K562 (cell line): ENCODE measurements around the gene ATP5F1D. TPM values are rescaled to one million over a fixed set of nuclear protein-coding genes. Genes with fewer than 3 reads are reported as not detected.

ENCODE experiments used
- E2F5 ChIP-seq: sonication (generic); formaldehyde crosslinking; IDR thresholded peaks from 2 replicates; pipeline ENCODE4 v1.8.0; 2022; ENCODE audit warnings: mild to moderate bottlenecking, missing genetic modification reagents
- LARP7 ChIP-seq: fragments of 450-650 bp; IDR thresholded peaks from 2 replicates; pipeline ENCODE4 v1.6.1; 2016
- MCM5 ChIP-seq: fragments of 450-650 bp; IDR thresholded peaks from 2 replicates; pipeline ENCODE4 v1.6.1; 2016; ENCODE audit warnings: low read depth
- MTA3 ChIP-seq: fragments of 450-650 bp; formaldehyde crosslinking; IDR thresholded peaks from 2 replicates; pipeline ENCODE4 v1.6.1; 2017; ENCODE audit warnings: mild to moderate bottlenecking, borderline replicate concordance
- NEUROD1 ChIP-seq: fragments of 150-350 bp; IDR thresholded peaks from 2 replicates; pipeline ENCODE4 v1.6.1; 2014; ENCODE audit warnings: borderline replicate concordance, low read length, low read depth; ENCODE audit not compliant: partially characterized antibody
- NFIX ChIP-seq: fragments of 250-450 bp; sonication (Bioruptor Pico); IDR thresholded peaks from 2 replicates; pipeline ENCODE4 v1.4.0; 2020; ENCODE audit warnings: low read depth, mild to moderate bottlenecking, moderate library complexity
- PPARD ChIP-seq: fragments of 250-450 bp; sonication (Bioruptor Pico); IDR thresholded peaks from 2 replicates; pipeline ENCODE4 v1.8.0; 2022; ENCODE audit warnings: inconsistent platforms, mild to moderate bottlenecking, moderate library complexity
- SIX5 ChIP-seq, 2 experiments: IDR thresholded peaks; 2 replicates each; pipeline ENCODE4 v1.6.1; 2011; ENCODE audit warnings: low read length in 2 of 2, borderline replicate concordance in 1 of 2, low read depth in 1 of 2, mild to moderate bottlenecking in 1 of 2, moderate library complexity in 1 of 2; ENCODE audit not compliant: insufficient read depth in 1 of 2
- SMC3 ChIP-seq: conservative IDR thresholded peaks from 2 replicates; pipeline ENCODE4 v1.6.1; 2011; ENCODE audit warnings: low read depth, low read length, improper control_type of control experiment; ENCODE audit not compliant: insufficient read depth
- SNAPC5 ChIP-seq: fragments of 250-450 bp; sonication (Bioruptor Pico); IDR thresholded peaks from 2 replicates; pipeline ENCODE4 v1.8.0; 2021; ENCODE audit warnings: moderate library complexity, mild to moderate bottlenecking, inconsistent platforms
- TCF7 ChIP-seq: sonication (generic); IDR thresholded peaks from 2 replicates; pipeline ENCODE4 v1.6.1; 2016; ENCODE audit warnings: antibody characterized with exemption, borderline replicate concordance
- TCFL5 ChIP-seq: fragments of 250-450 bp; sonication (Bioruptor Pico); conservative IDR thresholded peaks from 2 replicates; pipeline ENCODE4 v1.6.1; 2021; ENCODE audit warnings: mild to moderate bottlenecking, moderate library complexity, matching md5 sums
- YY1 ChIP-seq, 3 experiments: IDR thresholded peaks; 2 replicates each; pipeline ENCODE4 v1.6.1; 2011; ENCODE audit warnings: low read length in 2 of 3, mild to moderate bottlenecking in 2 of 3, moderate library complexity in 2 of 3, borderline replicate concordance in 1 of 3, control low read depth in 1 of 3, low read depth in 1 of 3; ENCODE audit not compliant: insufficient read depth in 3 of 3, insufficient replicate concordance in 2 of 3, control insufficient read depth in 1 of 3, insufficient read length in 1 of 3; ENCODE audit errors: extremely low read depth in 1 of 3
- polyA plus RNA-seq, 8 experiments: library from polyadenylated mRNA; depleted of rRNA in 4 of 8; stranded (reverse) in 5 of 8; unstranded in 3 of 8; fragments of >200 nt; fragmentation: Nextera tagmentation in 2 of 8; fragmentation: Illumina TruSeq in 1 of 8; extraction: Ambion mirVana in 2 of 8; extraction: Trizol in 1 of 8; gene quantifications; 2 replicates each; pipeline versions ENCODE4 v1.2.1 to v1.2.3, GENCODE V29; 2011 to 2014; ENCODE audit warnings: inconsistent platforms in 1 of 8, missing spikeins in 1 of 8
- total RNA-seq, 7 experiments: library from RNA; depleted of rRNA in 6 of 7; stranded (reverse); fragments of >200 nt in 6 of 7; fragmentation: Illumina TruSeq in 2 of 7; extraction: Trizol in 2 of 7; gene quantifications; 2 replicates each; pipeline versions ENCODE4 v1.2.1 to v1.2.3, GENCODE V29; 2011 to 2021; ENCODE audit warnings: low replicate concordance in 1 of 7
- TF ChIP-seq, protein P1 (sequence below): fragments of 250-450 bp; sonication (Bioruptor Pico); IDR thresholded peaks from 2 replicates; pipeline ENCODE4 v1.5.0; 2020; ENCODE audit warnings: mild to moderate bottlenecking
- TF ChIP-seq, protein P2 (sequence below), 3 experiments: IDR thresholded peaks in 2 of 3; conservative IDR thresholded peaks in 1 of 3; 2 replicates each; pipeline ENCODE4 v1.5.1; 2011 to 2012; ENCODE audit warnings: low read length in 3 of 3, mild to moderate bottlenecking in 3 of 3, control low read depth in 2 of 3, improper control_type of control experiment in 1 of 3, inconsistent platforms in 1 of 3, low read depth in 1 of 3, mixed read lengths in 1 of 3, moderate library complexity in 1 of 3; ENCODE audit not compliant: insufficient read depth in 2 of 3
- TF ChIP-seq, protein P3 (sequence below): sonication (generic); formaldehyde crosslinking; IDR thresholded peaks from 2 replicates; pipeline ENCODE4 v1.5.0; 2020; ENCODE audit warnings: missing genetic modification reagents
- TF ChIP-seq, protein P4 (sequence below): sonication (generic); formaldehyde crosslinking; IDR thresholded peaks from 2 replicates; pipeline ENCODE4 v1.8.0; 2022; ENCODE audit warnings: mild to moderate bottlenecking, low read depth, missing genetic modification reagents

ATP5F1D gene
- total and polyA plus RNA-seq, 9 of the 15 experiments (the other 6 are each of a cell fraction or from before 2014, with no cell fraction given) = 3.9 to 409 (median 36.8) TPM

GRCh38 chr19:1279782-1280341, 38.3 kb downstream of the ATP5F1D start (continued):
- TF ChIP-seq, protein P1, sequence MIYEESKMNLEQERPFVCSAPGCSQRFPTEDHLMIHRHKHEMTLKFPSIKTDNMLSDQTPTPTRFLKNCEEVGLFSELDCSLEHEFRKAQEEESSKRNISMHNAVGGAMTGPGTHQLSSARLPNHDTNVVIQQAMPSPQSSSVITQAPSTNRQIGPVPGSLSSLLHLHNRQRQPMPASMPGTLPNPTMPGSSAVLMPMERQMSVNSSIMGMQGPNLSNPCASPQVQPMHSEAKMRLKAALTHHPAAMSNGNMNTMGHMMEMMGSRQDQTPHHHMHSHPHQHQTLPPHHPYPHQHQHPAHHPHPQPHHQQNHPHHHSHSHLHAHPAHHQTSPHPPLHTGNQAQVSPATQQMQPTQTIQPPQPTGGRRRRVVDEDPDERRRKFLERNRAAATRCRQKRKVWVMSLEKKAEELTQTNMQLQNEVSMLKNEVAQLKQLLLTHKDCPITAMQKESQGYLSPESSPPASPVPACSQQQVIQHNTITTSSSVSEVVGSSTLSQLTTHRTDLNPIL = no peak
- TF ChIP-seq NEUROD1 = peak; percentile 24
- TF ChIP-seq, protein P2, sequence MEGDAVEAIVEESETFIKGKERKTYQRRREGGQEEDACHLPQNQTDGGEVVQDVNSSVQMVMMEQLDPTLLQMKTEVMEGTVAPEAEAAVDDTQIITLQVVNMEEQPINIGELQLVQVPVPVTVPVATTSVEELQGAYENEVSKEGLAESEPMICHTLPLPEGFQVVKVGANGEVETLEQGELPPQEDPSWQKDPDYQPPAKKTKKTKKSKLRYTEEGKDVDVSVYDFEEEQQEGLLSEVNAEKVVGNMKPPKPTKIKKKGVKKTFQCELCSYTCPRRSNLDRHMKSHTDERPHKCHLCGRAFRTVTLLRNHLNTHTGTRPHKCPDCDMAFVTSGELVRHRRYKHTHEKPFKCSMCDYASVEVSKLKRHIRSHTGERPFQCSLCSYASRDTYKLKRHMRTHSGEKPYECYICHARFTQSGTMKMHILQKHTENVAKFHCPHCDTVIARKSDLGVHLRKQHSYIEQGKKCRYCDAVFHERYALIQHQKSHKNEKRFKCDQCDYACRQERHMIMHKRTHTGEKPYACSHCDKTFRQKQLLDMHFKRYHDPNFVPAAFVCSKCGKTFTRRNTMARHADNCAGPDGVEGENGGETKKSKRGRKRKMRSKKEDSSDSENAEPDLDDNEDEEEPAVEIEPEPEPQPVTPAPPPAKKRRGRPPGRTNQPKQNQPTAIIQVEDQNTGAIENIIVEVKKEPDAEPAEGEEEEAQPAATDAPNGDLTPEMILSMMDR (IDR thresholded peaks at IDR 0.05 in 2 of 3, conservative IDR thresholded peaks at IDR 0.05 in 1 of 3; ENCODE audit: insufficient read depth in 2 of 3, low read depth in 1 of 3, low read length in 3 of 3) = peak; percentile 93 to 98 (median 94)
- TF ChIP-seq SNAPC5 (CRISPR knock-in tag) = no peak
- TF ChIP-seq E2F5 (CRISPR knock-in tag) = no peak
- TF ChIP-seq SIX5 (IDR thresholded peaks at IDR 0.05; ENCODE audit: borderline replicate concordance in 1 of 2, insufficient read depth in 1 of 2, low read depth in 1 of 2, low read length in 2 of 2) = no peak
- peak; percentile 92 for TF ChIP-seq SMC3
- no peak for TF ChIP-seq NFIX (CRISPR knock-in tag)
- TF ChIP-seq TCFL5 (CRISPR knock-in tag) = no peak
- TF ChIP-seq TCF7 = no peak
- TF ChIP-seq, protein P3, sequence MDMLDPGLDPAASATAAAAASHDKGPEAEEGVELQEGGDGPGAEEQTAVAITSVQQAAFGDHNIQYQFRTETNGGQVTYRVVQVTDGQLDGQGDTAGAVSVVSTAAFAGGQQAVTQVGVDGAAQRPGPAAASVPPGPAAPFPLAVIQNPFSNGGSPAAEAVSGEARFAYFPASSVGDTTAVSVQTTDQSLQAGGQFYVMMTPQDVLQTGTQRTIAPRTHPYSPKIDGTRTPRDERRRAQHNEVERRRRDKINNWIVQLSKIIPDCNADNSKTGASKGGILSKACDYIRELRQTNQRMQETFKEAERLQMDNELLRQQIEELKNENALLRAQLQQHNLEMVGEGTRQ (CRISPR knock-in tag) = no peak; the same call in 1 of the 2 replicates
- TF ChIP-seq PPARD = peak; percentile 34; the same call in 1 of the 2 replicates
- peak in 1 of 3 experiments; percentile 52 for TF ChIP-seq YY1 (IDR thresholded peaks at IDR 0.05; ENCODE audit: borderline replicate concordance in 1 of 3, control insufficient read depth in 1 of 3, extremely low read depth in 1 of 3, insufficient read depth in 3 of 3, insufficient read length in 1 of 3, insufficient replicate concordance in 2 of 3, low read depth in 1 of 3, low read length in 2 of 3)
- TF ChIP-seq, protein P4, sequence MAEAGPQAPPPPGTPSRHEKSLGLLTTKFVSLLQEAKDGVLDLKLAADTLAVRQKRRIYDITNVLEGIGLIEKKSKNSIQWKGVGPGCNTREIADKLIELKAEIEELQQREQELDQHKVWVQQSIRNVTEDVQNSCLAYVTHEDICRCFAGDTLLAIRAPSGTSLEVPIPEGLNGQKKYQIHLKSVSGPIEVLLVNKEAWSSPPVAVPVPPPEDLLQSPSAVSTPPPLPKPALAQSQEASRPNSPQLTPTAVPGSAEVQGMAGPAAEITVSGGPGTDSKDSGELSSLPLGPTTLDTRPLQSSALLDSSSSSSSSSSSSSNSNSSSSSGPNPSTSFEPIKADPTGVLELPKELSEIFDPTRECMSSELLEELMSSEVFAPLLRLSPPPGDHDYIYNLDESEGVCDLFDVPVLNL = no peak
- TF ChIP-seq MCM5 = no peak
- TF ChIP-seq MTA3 = peak; percentile 70
- TF ChIP-seq LARP7 = peak; percentile 58; the same call in 1 of the 2 replicates
